Panc1 (cell line): Measurements from ENCODE around the gene ZNF629.

Experiments used
- POLR2AphosphoS5 ChIP-seq: IDR thresholded peaks from 2 replicates; pipeline ENCODE4 v1.6.1; 2012; ENCODE audit warnings: mild to moderate bottlenecking, low read depth, low read length, moderate library complexity
- SIN3A ChIP-seq: IDR thresholded peaks from 2 replicates; pipeline ENCODE4 v1.6.1; 2012; ENCODE audit warnings: low read depth, mild to moderate bottlenecking, low read length, moderate library complexity, borderline replicate concordance; ENCODE audit not compliant: insufficient read depth
- TF ChIP-seq, protein P1 (sequence below): fragments of 450-650 bp; IDR thresholded peaks from 2 replicates; pipeline ENCODE4 v1.5.1; 2017; ENCODE audit warnings: mild to moderate bottlenecking
- TF ChIP-seq, protein P2 (sequence below), 2 experiments: IDR thresholded peaks; 2 replicates each; pipeline ENCODE4 v1.6.1; 2011 to 2012; ENCODE audit warnings: low read depth in 2 of 2, control low read depth in 1 of 2, low read length in 1 of 2, mild to moderate bottlenecking in 1 of 2, moderate library complexity in 1 of 2; ENCODE audit not compliant: insufficient read depth in 1 of 2

DNA sequence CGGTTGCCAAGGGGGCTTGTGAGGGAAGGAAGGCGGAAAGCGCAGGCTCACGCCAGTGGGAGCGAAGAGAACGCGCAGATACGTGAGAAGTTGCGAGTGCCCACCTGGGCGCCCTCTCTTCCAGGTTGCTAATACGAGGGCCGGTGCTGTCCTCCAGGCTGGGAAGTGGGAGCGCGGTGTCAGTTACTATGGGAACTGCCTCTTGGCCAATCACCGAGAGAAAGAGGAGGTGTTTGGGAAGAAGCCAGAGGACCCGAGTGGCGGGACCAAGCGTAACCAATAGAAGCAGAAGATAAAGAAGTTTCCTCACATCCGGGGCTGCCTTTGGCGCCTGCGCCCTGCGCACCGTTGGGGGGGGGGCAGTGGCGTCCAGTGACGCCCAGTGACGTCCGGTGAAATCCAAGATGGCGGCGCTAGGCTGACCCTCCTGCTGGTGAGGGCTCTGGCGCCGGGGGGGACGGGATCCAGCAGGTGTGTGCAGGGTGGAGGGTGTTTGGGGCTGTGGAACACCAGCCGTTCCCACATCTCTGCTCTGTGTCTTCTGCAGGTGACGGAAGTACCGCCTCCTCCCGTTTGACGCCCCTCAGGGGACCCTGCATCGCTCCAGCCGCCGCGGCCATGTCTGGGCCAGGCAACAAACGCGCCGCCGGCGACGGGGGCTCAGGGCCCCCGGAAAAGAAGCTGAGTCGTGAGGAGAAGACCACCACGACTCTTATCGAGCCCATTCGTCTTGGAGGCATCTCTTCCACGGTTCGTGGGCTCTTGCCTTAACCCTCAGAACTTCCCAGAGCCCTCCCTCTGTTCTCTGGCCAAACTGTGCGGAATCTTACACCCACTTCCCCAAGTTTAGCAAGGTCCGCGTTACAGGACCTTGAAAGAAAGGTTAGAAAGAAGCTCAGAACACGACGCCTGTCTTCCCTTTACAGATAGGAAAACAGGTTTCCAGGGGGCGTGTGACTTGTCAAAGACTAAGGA is 24.8 kb downstream of the ZNF629 start, which contains the start of the genes CFAP119 and RNF40:
- TF ChIP-seq, protein P1, sequence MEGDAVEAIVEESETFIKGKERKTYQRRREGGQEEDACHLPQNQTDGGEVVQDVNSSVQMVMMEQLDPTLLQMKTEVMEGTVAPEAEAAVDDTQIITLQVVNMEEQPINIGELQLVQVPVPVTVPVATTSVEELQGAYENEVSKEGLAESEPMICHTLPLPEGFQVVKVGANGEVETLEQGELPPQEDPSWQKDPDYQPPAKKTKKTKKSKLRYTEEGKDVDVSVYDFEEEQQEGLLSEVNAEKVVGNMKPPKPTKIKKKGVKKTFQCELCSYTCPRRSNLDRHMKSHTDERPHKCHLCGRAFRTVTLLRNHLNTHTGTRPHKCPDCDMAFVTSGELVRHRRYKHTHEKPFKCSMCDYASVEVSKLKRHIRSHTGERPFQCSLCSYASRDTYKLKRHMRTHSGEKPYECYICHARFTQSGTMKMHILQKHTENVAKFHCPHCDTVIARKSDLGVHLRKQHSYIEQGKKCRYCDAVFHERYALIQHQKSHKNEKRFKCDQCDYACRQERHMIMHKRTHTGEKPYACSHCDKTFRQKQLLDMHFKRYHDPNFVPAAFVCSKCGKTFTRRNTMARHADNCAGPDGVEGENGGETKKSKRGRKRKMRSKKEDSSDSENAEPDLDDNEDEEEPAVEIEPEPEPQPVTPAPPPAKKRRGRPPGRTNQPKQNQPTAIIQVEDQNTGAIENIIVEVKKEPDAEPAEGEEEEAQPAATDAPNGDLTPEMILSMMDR, result no peak
- TF ChIP-seq POLR2AphosphoS5 (peak; percentile 83; the same call in 1 of the 2 replicates), SIN3A (peak; percentile 97)
- TF ChIP-seq, protein P2, sequence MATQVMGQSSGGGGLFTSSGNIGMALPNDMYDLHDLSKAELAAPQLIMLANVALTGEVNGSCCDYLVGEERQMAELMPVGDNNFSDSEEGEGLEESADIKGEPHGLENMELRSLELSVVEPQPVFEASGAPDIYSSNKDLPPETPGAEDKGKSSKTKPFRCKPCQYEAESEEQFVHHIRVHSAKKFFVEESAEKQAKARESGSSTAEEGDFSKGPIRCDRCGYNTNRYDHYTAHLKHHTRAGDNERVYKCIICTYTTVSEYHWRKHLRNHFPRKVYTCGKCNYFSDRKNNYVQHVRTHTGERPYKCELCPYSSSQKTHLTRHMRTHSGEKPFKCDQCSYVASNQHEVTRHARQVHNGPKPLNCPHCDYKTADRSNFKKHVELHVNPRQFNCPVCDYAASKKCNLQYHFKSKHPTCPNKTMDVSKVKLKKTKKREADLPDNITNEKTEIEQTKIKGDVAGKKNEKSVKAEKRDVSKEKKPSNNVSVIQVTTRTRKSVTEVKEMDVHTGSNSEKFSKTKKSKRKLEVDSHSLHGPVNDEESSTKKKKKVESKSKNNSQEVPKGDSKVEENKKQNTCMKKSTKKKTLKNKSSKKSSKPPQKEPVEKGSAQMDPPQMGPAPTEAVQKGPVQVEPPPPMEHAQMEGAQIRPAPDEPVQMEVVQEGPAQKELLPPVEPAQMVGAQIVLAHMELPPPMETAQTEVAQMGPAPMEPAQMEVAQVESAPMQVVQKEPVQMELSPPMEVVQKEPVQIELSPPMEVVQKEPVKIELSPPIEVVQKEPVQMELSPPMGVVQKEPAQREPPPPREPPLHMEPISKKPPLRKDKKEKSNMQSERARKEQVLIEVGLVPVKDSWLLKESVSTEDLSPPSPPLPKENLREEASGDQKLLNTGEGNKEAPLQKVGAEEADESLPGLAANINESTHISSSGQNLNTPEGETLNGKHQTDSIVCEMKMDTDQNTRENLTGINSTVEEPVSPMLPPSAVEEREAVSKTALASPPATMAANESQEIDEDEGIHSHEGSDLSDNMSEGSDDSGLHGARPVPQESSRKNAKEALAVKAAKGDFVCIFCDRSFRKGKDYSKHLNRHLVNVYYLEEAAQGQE (IDR thresholded peaks at IDR 0.05; ENCODE audit: insufficient read depth in 1 of 2, low read depth in 2 of 2, low read length in 1 of 2), result no peak
